Endothelial cell of umbilical vein (primary cell): ENCODE measurements around the gene RASD2. TPM values are rescaled to one million over a fixed set of nuclear protein-coding genes. Genes with fewer than 3 reads are reported as not detected.

Experiments
- BruUV-seq: library from RNA; stranded (reverse); fragments of 400-500 nt; replicated peaks from 2 replicates; lab custom pipeline; 2021; lab: Mats Ljungman, UMichigan
- CTCF ChIA-PET: fragments of 300-600, 350-600 bp; sonication (Branson Sonifier 250); formaldehyde crosslinking; loops from one replicate; lab custom pipeline; 2021; ENCODE audit warnings: antibody characterized with exemption, inconsistent platforms; lab: Charles Lee
- POLR2A ChIA-PET: fragments of 300-600, 350-600 bp; sonication (Branson Sonifier 250); formaldehyde crosslinking; loops from one replicate; lab custom pipeline; 2021; ENCODE audit warnings: antibody characterized with exemption, inconsistent platforms; lab: Charles Lee
- DNase-seq: peaks from one replicate; pipeline ENCODE4 v3.0.0-alpha.2; 2011; ENCODE audit warnings: low read depth, low spot score
- FAIRE-seq: peaks from 2 replicates; lab custom pipeline; 2011; peaks lifted over from hg19 to GRCh38; lab: Jason Lieb, UNC
- H2AFZ ChIP-seq: 2 replicates; pipeline ENCODE4 v1.6.0; 2012; ENCODE audit warnings: low read depth, low read length, control low read depth, inconsistent platforms
- H3K27ac ChIP-seq: 2 replicates; pipeline ENCODE4 v1.5.1; 2011; ENCODE audit warnings: low read depth, mild to moderate bottlenecking, control low read depth, low read length, moderate library complexity; ENCODE audit not compliant: insufficient read depth
- H3K27me3 ChIP-seq, 2 experiments: 2 replicates each; pipeline versions ENCODE4 v1.6.0 to v1.6.1; 2011; ENCODE audit warnings: low read length in 2 of 2, mixed read lengths in 1 of 2; ENCODE audit not compliant: control insufficient read depth in 2 of 2, insufficient read depth in 2 of 2
- H3K36me3 ChIP-seq, 2 experiments: 2 replicates in 1 of 2; 3 replicates in 1 of 2; pipeline ENCODE4 v1.5.1; 2011; ENCODE audit warnings: low read length in 2 of 2, mild to moderate bottlenecking in 1 of 2, moderate library complexity in 1 of 2; ENCODE audit not compliant: control insufficient read depth in 2 of 2, insufficient read depth in 2 of 2; ENCODE audit errors: extremely low read depth in 1 of 2
- H3K4me1 ChIP-seq: 3 replicates; pipeline ENCODE4 v1.5.1; 2011; ENCODE audit warnings: mild to moderate bottlenecking, low read length; ENCODE audit not compliant: control insufficient read depth, insufficient read depth; ENCODE audit errors: extremely low read depth
- H3K4me2 ChIP-seq: 2 replicates; pipeline ENCODE4 v1.6.1; 2011; ENCODE audit warnings: low read length, control low read depth, mixed read lengths; ENCODE audit not compliant: insufficient read depth
- H3K4me3 ChIP-seq, 3 experiments: fragments of 200-600 bp in 1 of 3; sonication (generic), shearing (Covaris generic) in 1 of 3; replicated peaks in 1 of 3; 2 replicates each; pipeline ENCODE4 v1.5.1; 2011 to 2016; ENCODE audit warnings: control low read depth in 3 of 3, low read length in 3 of 3, mild to moderate bottlenecking in 2 of 3, inconsistent platforms in 1 of 3, low read depth in 1 of 3, moderate library complexity in 1 of 3; ENCODE audit not compliant: insufficient read depth in 1 of 3
- H3K79me2 ChIP-seq: 2 replicates; pipeline ENCODE4 v1.6.0; 2012; ENCODE audit warnings: low read length, inconsistent platforms; ENCODE audit not compliant: control insufficient read depth, insufficient read depth
- H3K9ac ChIP-seq: replicated peaks from 2 replicates; pipeline ENCODE3; 2011; ENCODE audit warnings: low read length, control low read depth; ENCODE audit not compliant: insufficient read depth; ENCODE audit errors: extremely low read depth
- H3K9me1 ChIP-seq: replicated peaks from 3 replicates; pipeline ENCODE4 v1.6.0; 2011; ENCODE audit warnings: mild to moderate bottlenecking, low read length; ENCODE audit not compliant: control insufficient read depth, insufficient read depth; ENCODE audit errors: extremely low read depth
- H3K9me3 ChIP-seq: replicated peaks from 2 replicates; pipeline ENCODE4 v1.5.1; 2012; ENCODE audit warnings: low read length, inconsistent platforms; ENCODE audit not compliant: control insufficient read depth, insufficient read depth
- H4K20me1 ChIP-seq: replicated peaks from 2 replicates; pipeline ENCODE3; 2011; ENCODE audit warnings: mild to moderate bottlenecking, low read length; ENCODE audit not compliant: control insufficient read depth, insufficient read depth; ENCODE audit errors: extremely low read depth
- EZH2 ChIP-seq: IDR thresholded peaks from 2 replicates; pipeline ENCODE4 v1.6.1; 2012; ENCODE audit warnings: borderline replicate concordance, low read depth, mild to moderate bottlenecking, moderate library complexity, low read length, inconsistent platforms; ENCODE audit not compliant: severe bottlenecking
- FOS ChIP-seq: IDR thresholded peaks from 2 replicates; pipeline ENCODE4 v1.6.1; 2011; ENCODE audit warnings: mild to moderate bottlenecking, low read length, moderate library complexity, borderline replicate concordance; ENCODE audit not compliant: insufficient read depth
- MAX ChIP-seq: IDR thresholded peaks from 2 replicates; pipeline ENCODE4 v1.6.1; 2011; ENCODE audit not compliant: insufficient read depth, insufficient read length
- MYC ChIP-seq: IDR thresholded peaks from one replicate; pipeline ENCODE4 v1.6.1; 2011; ENCODE audit warnings: mild to moderate bottlenecking, low read depth, low read length
- dilution Hi-C: fragments of 300-500 bp; cut with MboI; formaldehyde crosslinking; loops from one replicate; pipeline ENCODE4 v1.15.0; 2019; ENCODE audit warnings: low sequenced_read_pairs; ENCODE audit not compliant: extremely low pct_ligation_motif_present
- intact Hi-C: fragments of 100-400 bp; cut with micrococcal nuclease; formaldehyde crosslinking; loops from one replicate; pipeline ENCODE4 v1.10.0; 2022
- polyA plus RNA-seq, 4 experiments: library from polyadenylated mRNA; depleted of rRNA in 3 of 4; stranded (reverse) in 3 of 4; unstranded in 1 of 4; fragments of >200 nt; gene quantifications; 2 replicates each; pipeline versions ENCODE4 v1.2.1 to v1.2.3, GENCODE V29; 2011 to 2012; ENCODE audit warnings: missing spikeins in 1 of 4
- total RNA-seq: library from RNA; stranded (reverse); gene quantifications from 2 replicates; pipeline ENCODE4 v1.2.3, GENCODE V29; 2021
- TF ChIP-seq, protein P1 (sequence below), 2 donors: IDR thresholded peaks; 1 replicate in 1 of 2; 2 replicates in 1 of 2; pipeline ENCODE4 v1.5.1; 2011; ENCODE audit warnings: low read length in 2 of 2, mild to moderate bottlenecking in 2 of 2, moderate library complexity in 2 of 2, control low read depth in 1 of 2, inconsistent platforms in 1 of 2, low read depth in 1 of 2; ENCODE audit not compliant: insufficient read depth in 1 of 2; ENCODE audit errors: extremely low read depth in 1 of 2

Gene RASD2
- total and polyA plus RNA-seq, 2 donors (not counting 3 experiments of a cell fraction or from before 2014, with no cell fraction given): not detected

- Histone ChIP-seq H3K9me1 (no peaks in the 10 kb centered on the region), H3K4me3 (no peak overlapping the region), H3K36me3 (no peaks in the 10 kb centered on the region), H3K79me2 (no peaks in the 10 kb centered on the region), H3K4me2 (no peak overlapping the region), H3K27ac (no peak overlapping the region), H3K9ac (no peak overlapping the region), H4K20me1 (no peaks in the 10 kb centered on the region), H3K4me1 (no peaks in the 10 kb centered on the region), H2AFZ (no peak overlapping the region), H3K9me3 (no peaks in the 10 kb centered on the region), H3K27me3 (no peaks in the 10 kb centered on the region)
- POLR2A ChIA-PET: no interaction called here
- no peak for DNase-seq
- BruUV-seq: no TSS peak
- CTCF ChIA-PET: interaction anchor here (2.7 kb wide), 1 partner anchor 162 kb away, joined by 13 read pairs; no protein-coding TSS in a partner anchor
- no peak for FAIRE-seq
- dilution Hi-C loops: no loop called here
- intact Hi-C loops: no loop called here
- TF ChIP-seq MAX (no peak), EZH2 (no peak), FOS (no peak), MYC (no peak)
- TF ChIP-seq, protein P1, sequence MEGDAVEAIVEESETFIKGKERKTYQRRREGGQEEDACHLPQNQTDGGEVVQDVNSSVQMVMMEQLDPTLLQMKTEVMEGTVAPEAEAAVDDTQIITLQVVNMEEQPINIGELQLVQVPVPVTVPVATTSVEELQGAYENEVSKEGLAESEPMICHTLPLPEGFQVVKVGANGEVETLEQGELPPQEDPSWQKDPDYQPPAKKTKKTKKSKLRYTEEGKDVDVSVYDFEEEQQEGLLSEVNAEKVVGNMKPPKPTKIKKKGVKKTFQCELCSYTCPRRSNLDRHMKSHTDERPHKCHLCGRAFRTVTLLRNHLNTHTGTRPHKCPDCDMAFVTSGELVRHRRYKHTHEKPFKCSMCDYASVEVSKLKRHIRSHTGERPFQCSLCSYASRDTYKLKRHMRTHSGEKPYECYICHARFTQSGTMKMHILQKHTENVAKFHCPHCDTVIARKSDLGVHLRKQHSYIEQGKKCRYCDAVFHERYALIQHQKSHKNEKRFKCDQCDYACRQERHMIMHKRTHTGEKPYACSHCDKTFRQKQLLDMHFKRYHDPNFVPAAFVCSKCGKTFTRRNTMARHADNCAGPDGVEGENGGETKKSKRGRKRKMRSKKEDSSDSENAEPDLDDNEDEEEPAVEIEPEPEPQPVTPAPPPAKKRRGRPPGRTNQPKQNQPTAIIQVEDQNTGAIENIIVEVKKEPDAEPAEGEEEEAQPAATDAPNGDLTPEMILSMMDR (IDR thresholded peaks at IDR 0.05; ENCODE audit: extremely low read depth in 1 of 2, insufficient read depth in 1 of 2, low read depth in 1 of 2, low read length in 2 of 2): no peak
These were observed 51.9 kb downstream of the RASD2 start for GRCh38 chr22:35592418-35592967.
